Esophagus squamous epithelium (tissue), 4 donors: ENCODE data around the gene FMNL3.

Experiments used
- POLR2A ChIP-seq, 4 donors: fragments of 450-650 bp; IDR thresholded peaks; one replicate each; pipeline ENCODE4 v1.6.1; 2017; ENCODE audit warnings: antibody characterized with exemption in 4 of 4, mild to moderate bottlenecking in 4 of 4, moderate library complexity in 3 of 4
- TF ChIP-seq, protein P1 (sequence below), 6 experiments: fragments of 450-650 bp in 4 of 6; fragments of 200-600 bp in 2 of 6; sonication (generic) in 2 of 6; IDR thresholded peaks; one replicate each; pipeline ENCODE4 v1.5.1; 2016 to 2019; ENCODE audit warnings: antibody characterized with exemption in 6 of 6, mild to moderate bottlenecking in 4 of 6, moderate library complexity in 4 of 6

DNA sequence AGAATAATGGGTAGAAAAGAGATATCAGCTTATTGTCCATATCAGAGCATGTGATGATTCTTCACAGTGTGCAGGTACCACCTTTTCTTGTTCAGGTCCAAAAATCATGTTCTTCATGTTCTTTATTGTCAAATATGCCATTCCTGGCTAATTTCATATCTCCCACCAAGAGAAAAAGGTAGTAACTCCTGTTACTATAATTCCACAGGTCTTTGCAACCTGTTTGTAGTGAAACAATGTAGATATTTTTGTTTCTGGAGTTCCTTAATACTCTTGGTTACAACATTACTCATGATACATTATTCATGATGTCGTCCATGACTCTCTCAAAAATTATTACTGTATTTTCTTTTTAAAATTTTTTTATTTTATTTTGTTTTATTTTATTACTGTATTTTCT is 22.8 kb upstream of the FMNL3 start:
- TF ChIP-seq, protein P1, sequence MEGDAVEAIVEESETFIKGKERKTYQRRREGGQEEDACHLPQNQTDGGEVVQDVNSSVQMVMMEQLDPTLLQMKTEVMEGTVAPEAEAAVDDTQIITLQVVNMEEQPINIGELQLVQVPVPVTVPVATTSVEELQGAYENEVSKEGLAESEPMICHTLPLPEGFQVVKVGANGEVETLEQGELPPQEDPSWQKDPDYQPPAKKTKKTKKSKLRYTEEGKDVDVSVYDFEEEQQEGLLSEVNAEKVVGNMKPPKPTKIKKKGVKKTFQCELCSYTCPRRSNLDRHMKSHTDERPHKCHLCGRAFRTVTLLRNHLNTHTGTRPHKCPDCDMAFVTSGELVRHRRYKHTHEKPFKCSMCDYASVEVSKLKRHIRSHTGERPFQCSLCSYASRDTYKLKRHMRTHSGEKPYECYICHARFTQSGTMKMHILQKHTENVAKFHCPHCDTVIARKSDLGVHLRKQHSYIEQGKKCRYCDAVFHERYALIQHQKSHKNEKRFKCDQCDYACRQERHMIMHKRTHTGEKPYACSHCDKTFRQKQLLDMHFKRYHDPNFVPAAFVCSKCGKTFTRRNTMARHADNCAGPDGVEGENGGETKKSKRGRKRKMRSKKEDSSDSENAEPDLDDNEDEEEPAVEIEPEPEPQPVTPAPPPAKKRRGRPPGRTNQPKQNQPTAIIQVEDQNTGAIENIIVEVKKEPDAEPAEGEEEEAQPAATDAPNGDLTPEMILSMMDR (IDR thresholded peaks at IDR 0.05): no peak
- no peak for TF ChIP-seq POLR2A (IDR thresholded peaks at IDR 0.05)
